NCI-H2107 treated with DMSO at 0.1 percent for 48 hours (cell line): ENCODE results near the gene ABCC12.

ENCODE experiments used
- DNase-seq: peaks from one replicate; lab custom pipeline; 2025; ENCODE audit not compliant: unreplicated experiment; lab: John Stamatoyannopoulos, UW

Gene ABCC12

GRCh38 chr16:48133455-48134211, 22.2 kb downstream of the ABCC12 start:
- no peak for DNase-seq

GRCh38 chr16:48132696-48133095, 23.1 kb downstream of the ABCC12 start:
- no peak for DNase-seq

- DNase-seq: no peak
Observed at GRCh38 chr16:48131201-48131935, 24.4 kb downstream of the ABCC12 start.

GRCh38 chr16:48129926-48130325, 25.9 kb downstream of the ABCC12 start:
- no peak for DNase-seq

- DNase-seq: no peak
Observed at GRCh38 chr16:48128769-48129168, 27.0 kb downstream of the ABCC12 start.

- peak; percentile 94 for DNase-seq
Observed at GRCh38 chr16:48126801-48127644, 28.8 kb downstream of the ABCC12 start.

- no peak for DNase-seq
Observed at GRCh38 chr16:48125888-48126287, 29.9 kb downstream of the ABCC12 start.

GRCh38 chr16:48124266-48124665, 31.5 kb downstream of the ABCC12 start:
- no peak for DNase-seq

- DNase-seq: no peak
Observed at GRCh38 chr16:48123104-48123788, 32.5 kb downstream of the ABCC12 start.

- no peak for DNase-seq
Observed at GRCh38 chr16:48121276-48121675, 34.5 kb downstream of the ABCC12 start.

- no peak for DNase-seq
Observed at GRCh38 chr16:48118841-48119240, 37.0 kb downstream of the ABCC12 start.

GRCh38 chr16:48117217-48118105, 38.3 kb downstream of the ABCC12 start:
- no peak for DNase-seq

- DNase-seq: no peak
Observed at GRCh38 chr16:48115299-48115698, 40.5 kb downstream of the ABCC12 start.

GRCh38 chr16:48114410-48114809, 41.4 kb downstream of the ABCC12 start:
- no peak for DNase-seq

GRCh38 chr16:48113471-48113870, 42.3 kb downstream of the ABCC12 start:
- DNase-seq: no peak

- DNase-seq: no peak
Observed at GRCh38 chr16:48113001-48113400, 42.8 kb downstream of the ABCC12 start.

- DNase-seq: no peak
Observed at GRCh38 chr16:48112600-48112999, 43.2 kb downstream of the ABCC12 start.

- no peak for DNase-seq
Observed at GRCh38 chr16:48110982-48111381, 44.8 kb downstream of the ABCC12 start.

GRCh38 chr16:48110000-48110399, 45.8 kb downstream of the ABCC12 start:
- DNase-seq: no peak

GRCh38 chr16:48109475-48109874, 46.3 kb downstream of the ABCC12 start:
- no peak for DNase-seq
